ENCODE results near the gene GPD2.

The GPD2 gene

GRCh38 chr2:156586621-156587020 lies 150.4 kb downstream of the GPD2 start:
- H2BK5ac ChIP-seq (ENCODE audit: low read depth, low read length, poor library complexity) = no peak overlapping the region
- no peak overlapping the region for H3K18ac ChIP-seq (ENCODE audit: low read length)
- H2BK12ac ChIP-seq (ENCODE audit: low read length) = no peak overlapping the region
- WGBS (ENCODE audit: extremely low coverage, insufficient coverage, insufficient read length) = no CpG with 5 or more reads among the region's 2 CpGs
- H4K91ac ChIP-seq (ENCODE audit: low read depth, low read length) = no peak overlapping the region
- no peak for DNase-seq
- H3K4me3 ChIP-seq (ENCODE audit: low read depth, low read length) = no peak overlapping the region
- H3K23ac ChIP-seq (ENCODE audit: low read length) = no peak overlapping the region
- H3K27me3 ChIP-seq (ENCODE audit: insufficient read depth, low read length) = no peaks in the 10 kb centered on the region
- H2AK5ac ChIP-seq (ENCODE audit: low read length) = no peak overlapping the region
- H3K79me1 ChIP-seq (ENCODE audit: low read length) = no peaks in the 10 kb centered on the region
- no peaks in the 10 kb centered on the region for H3K9me3 ChIP-seq (ENCODE audit: insufficient read depth, low read depth, low read length)
- H4K8ac ChIP-seq (ENCODE audit: low read depth, low read length) = no peak overlapping the region
- no peaks in the 10 kb centered on the region for H3K79me2 ChIP-seq (ENCODE audit: control insufficient read depth, insufficient read depth, low read length, poor library complexity)
- H4K12ac ChIP-seq (ENCODE audit: low read depth, low read length) = no peak overlapping the region
- H2BK120ac ChIP-seq (ENCODE audit: insufficient read depth, low read length, poor library complexity) = no peak overlapping the region
- H3K4me2 ChIP-seq (ENCODE audit: low read length) = no peak overlapping the region
- no peak overlapping the region for H3K9ac ChIP-seq (ENCODE audit: low read length)
- no peak overlapping the region for H2AFZ ChIP-seq (ENCODE audit: insufficient read depth, low read length, poor library complexity)
- no peak overlapping the region for H3K27ac ChIP-seq (ENCODE audit: low read depth, low read length)
- H3K4me1 ChIP-seq (ENCODE audit: control insufficient read depth in 1 of 2, insufficient read depth in 2 of 2, low read length in 2 of 2) = no peaks in the 10 kb centered on the region
- no peak overlapping the region for H3K14ac ChIP-seq (ENCODE audit: low read length)
- no peak overlapping the region for H3K4ac ChIP-seq (ENCODE audit: low read depth, low read length)
- no peaks in the 10 kb centered on the region for H3K36me3 ChIP-seq (ENCODE audit: control insufficient read depth in 1 of 2, insufficient read depth in 2 of 2, low read length in 2 of 2)

- no peaks in the 10 kb centered on the region for H3K27me3 ChIP-seq (ENCODE audit: insufficient read depth, low read length)
- H3K23ac ChIP-seq (ENCODE audit: low read length) = no peak overlapping the region
- no peak overlapping the region for H2BK12ac ChIP-seq (ENCODE audit: low read length)
- H2AK5ac ChIP-seq (ENCODE audit: low read length) = no peak overlapping the region
- no peaks in the 10 kb centered on the region for H3K9me3 ChIP-seq (ENCODE audit: insufficient read depth, low read depth, low read length)
- H3K9ac ChIP-seq (ENCODE audit: low read length) = no peak overlapping the region
- peak; percentile 1 to 59 for DNase-seq
- H3K4me1 ChIP-seq (ENCODE audit: control insufficient read depth in 1 of 2, insufficient read depth in 2 of 2, low read length in 2 of 2) = no peaks in the 10 kb centered on the region
- no peak overlapping the region for H3K14ac ChIP-seq (ENCODE audit: low read length)
- no peaks in the 10 kb centered on the region for H3K79me1 ChIP-seq (ENCODE audit: low read length)
- H2BK120ac ChIP-seq (ENCODE audit: insufficient read depth, low read length, poor library complexity) = no peak overlapping the region
- no peak overlapping the region for H3K4me3 ChIP-seq (ENCODE audit: low read depth, low read length)
- no peak overlapping the region for H4K12ac ChIP-seq (ENCODE audit: low read depth, low read length)
- no peak overlapping the region for H3K27ac ChIP-seq (ENCODE audit: low read depth, low read length)
- no peaks in the 10 kb centered on the region for H3K79me2 ChIP-seq (ENCODE audit: control insufficient read depth, insufficient read depth, low read length, poor library complexity)
- no peaks in the 10 kb centered on the region for H3K36me3 ChIP-seq (ENCODE audit: control insufficient read depth in 1 of 2, insufficient read depth in 2 of 2, low read length in 2 of 2)
- H2BK5ac ChIP-seq (ENCODE audit: low read depth, low read length, poor library complexity) = no peak overlapping the region
- H4K91ac ChIP-seq (ENCODE audit: low read depth, low read length) = no peak overlapping the region
- no peak overlapping the region for H3K4ac ChIP-seq (ENCODE audit: low read depth, low read length)
- no peak overlapping the region for H3K18ac ChIP-seq (ENCODE audit: low read length)
- H3K4me2 ChIP-seq (ENCODE audit: low read length) = no peak overlapping the region
- H2AFZ ChIP-seq (ENCODE audit: insufficient read depth, low read length, poor library complexity) = no peak overlapping the region
- no CpG with 5 or more reads among the region's 10 CpGs for WGBS (ENCODE audit: extremely low coverage, insufficient coverage, insufficient read length)
- H4K8ac ChIP-seq (ENCODE audit: low read depth, low read length) = no peak overlapping the region
Observed at GRCh38 chr2:156589381-156590079, 153.4 kb downstream of the GPD2 start.

- no peak for DNase-seq
- Histone ChIP-seq H4K12ac (ENCODE audit: low read depth, low read length) (no peak overlapping the region), H4K91ac (ENCODE audit: low read depth, low read length) (no peak overlapping the region), H3K79me1 (ENCODE audit: low read length) (no peaks in the 10 kb centered on the region), H3K4me1 (ENCODE audit: control insufficient read depth in 1 of 2, insufficient read depth in 2 of 2, low read length in 2 of 2) (no peaks in the 10 kb centered on the region), H2AK5ac (ENCODE audit: low read length) (no peak overlapping the region), H3K27me3 (ENCODE audit: insufficient read depth, low read length) (no peaks in the 10 kb centered on the region), H3K79me2 (ENCODE audit: control insufficient read depth, insufficient read depth, low read length, poor library complexity) (no peaks in the 10 kb centered on the region), H3K4me2 (ENCODE audit: low read length) (no peak overlapping the region), H3K4ac (ENCODE audit: low read depth, low read length) (no peak overlapping the region), H2BK120ac (ENCODE audit: insufficient read depth, low read length, poor library complexity) (no peak overlapping the region), H3K9ac (ENCODE audit: low read length) (no peak overlapping the region), H2BK12ac (ENCODE audit: low read length) (no peak overlapping the region), H3K4me3 (ENCODE audit: low read depth, low read length) (no peak overlapping the region), H4K8ac (ENCODE audit: low read depth, low read length) (no peak overlapping the region), H3K27ac (ENCODE audit: low read depth, low read length) (no peak overlapping the region), H3K36me3 (ENCODE audit: control insufficient read depth in 1 of 2, insufficient read depth in 2 of 2, low read length in 2 of 2) (no peaks in the 10 kb centered on the region), H2AFZ (ENCODE audit: insufficient read depth, low read length, poor library complexity) (no peak overlapping the region), H3K14ac (ENCODE audit: low read length) (no peak overlapping the region), H3K23ac (ENCODE audit: low read length) (no peak overlapping the region), H2BK5ac (ENCODE audit: low read depth, low read length, poor library complexity) (no peak overlapping the region), H3K9me3 (ENCODE audit: insufficient read depth, low read depth, low read length) (no peaks in the 10 kb centered on the region), H3K18ac (ENCODE audit: low read length) (no peak overlapping the region)
- WGBS (ENCODE audit: extremely low coverage, insufficient coverage, insufficient read length) = no CpG with 5 or more reads among the region's 2 CpGs
Observed at GRCh38 chr2:156590085-156590739, 154.0 kb downstream of the GPD2 start.

GRCh38 chr2:156592809-156593593 lies 156.8 kb downstream of the GPD2 start:
- H2BK12ac ChIP-seq (ENCODE audit: low read length) = no peak overlapping the region
- no peak overlapping the region for H2AFZ ChIP-seq (ENCODE audit: insufficient read depth, low read length, poor library complexity)
- no CpG with 5 or more reads among the region's 8 CpGs for WGBS (ENCODE audit: extremely low coverage, insufficient coverage, insufficient read length)
- no peak overlapping the region for H2BK120ac ChIP-seq (ENCODE audit: insufficient read depth, low read length, poor library complexity)
- no peak overlapping the region for H4K91ac ChIP-seq (ENCODE audit: low read depth, low read length)
- H2BK5ac ChIP-seq (ENCODE audit: low read depth, low read length, poor library complexity) = no peak overlapping the region
- H3K4ac ChIP-seq (ENCODE audit: low read depth, low read length) = no peak overlapping the region
- H3K4me2 ChIP-seq (ENCODE audit: low read length) = no peak overlapping the region
- no peaks in the 10 kb centered on the region for H3K79me2 ChIP-seq (ENCODE audit: control insufficient read depth, insufficient read depth, low read length, poor library complexity)
- no peak overlapping the region for H3K18ac ChIP-seq (ENCODE audit: low read length)
- DNase-seq = no peak
- H2AK5ac ChIP-seq (ENCODE audit: low read length) = no peak overlapping the region
- H4K8ac ChIP-seq (ENCODE audit: low read depth, low read length) = no peak overlapping the region
- no peaks in the 10 kb centered on the region for H3K36me3 ChIP-seq (ENCODE audit: control insufficient read depth in 1 of 2, insufficient read depth in 2 of 2, low read length in 2 of 2)
- H3K4me1 ChIP-seq (ENCODE audit: control insufficient read depth in 1 of 2, insufficient read depth in 2 of 2, low read length in 2 of 2) = no peaks in the 10 kb centered on the region
- H3K27ac ChIP-seq (ENCODE audit: low read depth, low read length) = no peak overlapping the region
- H4K12ac ChIP-seq (ENCODE audit: low read depth, low read length) = no peak overlapping the region
- no peak overlapping the region for H3K9ac ChIP-seq (ENCODE audit: low read length)
- H3K4me3 ChIP-seq (ENCODE audit: low read depth, low read length) = no peak overlapping the region
- no peak overlapping the region for H3K14ac ChIP-seq (ENCODE audit: low read length)
- H3K9me3 ChIP-seq (ENCODE audit: insufficient read depth, low read depth, low read length) = no peaks in the 10 kb centered on the region
- H3K27me3 ChIP-seq (ENCODE audit: insufficient read depth, low read length) = no peaks in the 10 kb centered on the region
- no peaks in the 10 kb centered on the region for H3K79me1 ChIP-seq (ENCODE audit: low read length)
- H3K23ac ChIP-seq (ENCODE audit: low read length) = no peak overlapping the region
